IMR-90 (cell line): ENCODE measurements around the gene CAPN8. TPM values are rescaled to one million over a fixed set of nuclear protein-coding genes. Genes with fewer than 3 reads are reported as not detected.

Experiments used
- ATAC-seq: fragments of 200-7000 bp; cut with Tn5 transposase; 2 replicates; pipeline ENCODE4 v1.9.1; 2020; ENCODE audit warnings: low read depth, mild to moderate bottlenecking, moderate library complexity
- BruUV-seq: library from RNA; stranded (reverse); fragments of 400-500 nt; replicated peaks from 2 replicates; lab custom pipeline; 2021; lab: Mats Ljungman, UMichigan
- CTCF ChIA-PET: fragments of 300-600 bp; formaldehyde crosslinking; extraction: SDS; loops from one replicate; lab custom pipeline; 2021; ENCODE audit warnings: antibody characterized with exemption; lab: Yijun Ruan, JAX
- POLR2A ChIA-PET: fragments of 300-600 bp; sonication (Branson Sonifier 250); formaldehyde crosslinking; loops from one replicate; lab custom pipeline; 2022; ENCODE audit warnings: antibody characterized with exemption; ENCODE audit not compliant: unreplicated experiment; lab: Charles Lee
- DNase-seq: peaks from one replicate; pipeline ENCODE4 v3.0.0; 2013
- H2AFZ ChIP-seq: replicated peaks from 2 replicates; pipeline ENCODE3; 2013; ENCODE audit warnings: low read length, mild to moderate bottlenecking; ENCODE audit not compliant: poor library complexity
- H2AK5ac ChIP-seq: 2 replicates; pipeline ENCODE4 v1.6.1; 2013; ENCODE audit warnings: low read depth, low read length, inconsistent platforms
- H2AK9ac ChIP-seq: replicated peaks from 2 replicates; pipeline ENCODE3; 2013; ENCODE audit warnings: mild to moderate bottlenecking, low read depth, low read length, moderate library complexity; ENCODE audit not compliant: poor library complexity
- H2BK120ac ChIP-seq: 2 replicates; pipeline ENCODE4 v1.6.1; 2013; ENCODE audit warnings: low read depth, low read length, inconsistent platforms
- H2BK15ac ChIP-seq: 3 replicates; pipeline ENCODE4 v1.6.1; 2013; ENCODE audit warnings: low read depth, low read length, inconsistent platforms
- H2BK20ac ChIP-seq: 2 replicates; pipeline ENCODE4 v1.6.1; 2013; ENCODE audit warnings: low read depth, mild to moderate bottlenecking, inconsistent platforms, low read length, moderate library complexity
- H2BK5ac ChIP-seq: 2 replicates; pipeline ENCODE4 v1.6.1; 2013; ENCODE audit warnings: mild to moderate bottlenecking, low read depth, low read length, inconsistent platforms; ENCODE audit not compliant: poor library complexity, severe bottlenecking
- H3K14ac ChIP-seq: replicated peaks from 2 replicates; pipeline ENCODE4 v1.6.1; 2013; ENCODE audit warnings: low read depth, low read length, inconsistent platforms
- H3K18ac ChIP-seq: 2 replicates; pipeline ENCODE4 v1.6.1; 2013; ENCODE audit warnings: low read depth, low read length, control low read depth
- H3K23ac ChIP-seq: 2 replicates; pipeline ENCODE4 v1.6.1; 2013; ENCODE audit warnings: low read depth, low read length, inconsistent platforms
- H3K27ac ChIP-seq: 2 replicates; pipeline ENCODE4 v1.5.1; 2013; ENCODE audit warnings: mild to moderate bottlenecking, control low read depth, low read length; ENCODE audit not compliant: insufficient read depth
- H3K27me3 ChIP-seq: 2 replicates; pipeline ENCODE4 v1.6.1; 2013; ENCODE audit warnings: low read length; ENCODE audit not compliant: control insufficient read depth, insufficient read depth
- H3K36me3 ChIP-seq: 2 replicates; pipeline ENCODE4 v1.6.1; 2013; ENCODE audit warnings: low read length, mixed read lengths; ENCODE audit not compliant: control insufficient read depth, insufficient read depth
- H3K4ac ChIP-seq: 2 replicates; pipeline ENCODE4 v1.6.1; 2013; ENCODE audit warnings: low read depth, low read length, inconsistent platforms
- H3K4me1 ChIP-seq: 2 replicates; pipeline ENCODE4 v1.6.1; 2013; ENCODE audit warnings: low read length, mixed read lengths; ENCODE audit not compliant: control insufficient read depth, insufficient read depth
- H3K4me2 ChIP-seq: 2 replicates; pipeline ENCODE4 v1.6.1; 2013; ENCODE audit warnings: low read depth, mild to moderate bottlenecking, control low read depth, low read length, moderate library complexity
- H3K4me3 ChIP-seq: 2 replicates; pipeline ENCODE4 v1.5.1; 2013; ENCODE audit warnings: low read depth, mild to moderate bottlenecking, control low read depth, low read length, moderate library complexity; ENCODE audit not compliant: insufficient read depth
- H3K56ac ChIP-seq: 2 replicates; pipeline ENCODE4 v1.6.1; 2013; ENCODE audit warnings: low read length, inconsistent platforms; ENCODE audit not compliant: insufficient read depth; ENCODE audit errors: extremely low read depth
- H3K79me1 ChIP-seq, 2 experiments: 2 replicates each; pipeline ENCODE4 v1.6.1; 2013; ENCODE audit warnings: low read length in 2 of 2, inconsistent platforms in 1 of 2, low read depth in 1 of 2
- H3K9ac ChIP-seq: 2 replicates; pipeline ENCODE4 v1.6.1; 2013; ENCODE audit warnings: low read depth, low read length, control low read depth
- H3K9me1 ChIP-seq: 2 replicates; pipeline ENCODE4 v1.6.1; 2013; ENCODE audit warnings: low read length, inconsistent platforms; ENCODE audit not compliant: insufficient read depth
- H3K9me3 ChIP-seq: 2 replicates; pipeline ENCODE4 v1.6.1; 2013; ENCODE audit warnings: low read length; ENCODE audit not compliant: control insufficient read depth, insufficient read depth
- H4K20me1 ChIP-seq: 2 replicates; pipeline ENCODE4 v1.6.1; 2013; ENCODE audit warnings: low read length, inconsistent platforms; ENCODE audit not compliant: insufficient read depth
- H4K5ac ChIP-seq: 2 replicates; pipeline ENCODE4 v1.6.1; 2013; ENCODE audit warnings: mild to moderate bottlenecking, low read depth, low read length, control low read depth
- H4K8ac ChIP-seq, 2 experiments: 2 replicates each; pipeline ENCODE4 v1.6.1; 2013; ENCODE audit warnings: low read depth in 2 of 2, low read length in 2 of 2, control low read depth in 1 of 2, inconsistent platforms in 1 of 2
- H4K91ac ChIP-seq: 2 replicates; pipeline ENCODE4 v1.6.1; 2013; ENCODE audit warnings: low read depth, low read length, inconsistent platforms; ENCODE audit not compliant: insufficient read depth
- BHLHE40 ChIP-seq: fragments of 150-350 bp; IDR thresholded peaks from 2 replicates; pipeline ENCODE4 v1.6.1; 2016; ENCODE audit warnings: mild to moderate bottlenecking, low read depth, low read length
- CEBPB ChIP-seq: IDR thresholded peaks from 2 replicates; pipeline ENCODE4 v1.6.1; 2012; ENCODE audit warnings: low read depth, low read length, improper control_type of control experiment
- CHD1 ChIP-seq: IDR thresholded peaks from 2 replicates; pipeline ENCODE4 v1.6.1; 2012; ENCODE audit warnings: low read depth, low read length, improper control_type of control experiment
- CTCF ChIP-seq: conservative IDR thresholded peaks from 2 replicates; pipeline ENCODE4 v1.5.1; 2012; ENCODE audit warnings: mild to moderate bottlenecking, low read depth, low read length, improper control_type of control experiment
- ELK1 ChIP-seq: fragments of 150-350 bp; IDR thresholded peaks from 2 replicates; pipeline ENCODE4 v1.6.1; 2016; ENCODE audit warnings: low read depth, mild to moderate bottlenecking, low read length, moderate library complexity, borderline replicate concordance
- MAFK ChIP-seq: IDR thresholded peaks from 2 replicates; pipeline ENCODE4 v1.6.1; 2012; ENCODE audit warnings: low read depth, low read length, improper control_type of control experiment
- MAZ ChIP-seq: IDR thresholded peaks from 2 replicates; pipeline ENCODE4 v1.6.1; 2012; ENCODE audit warnings: low read depth, mild to moderate bottlenecking, low read length, improper control_type of control experiment, moderate library complexity, borderline replicate concordance
- MXI1 ChIP-seq: IDR thresholded peaks from 2 replicates; pipeline ENCODE4 v1.6.1; 2012; ENCODE audit warnings: low read depth, mild to moderate bottlenecking, low read length, moderate library complexity, borderline replicate concordance
- POLR2A ChIP-seq: IDR thresholded peaks from 2 replicates; pipeline ENCODE4 v1.6.1; 2012; ENCODE audit warnings: mild to moderate bottlenecking, low read depth, low read length
- RAD21 ChIP-seq: IDR thresholded peaks from 2 replicates; pipeline ENCODE4 v1.6.1; 2012; ENCODE audit warnings: low read length, improper control_type of control experiment
- RCOR1 ChIP-seq: IDR thresholded peaks from 2 replicates; pipeline ENCODE4 v1.6.1; 2012; ENCODE audit warnings: mild to moderate bottlenecking, low read length, improper control_type of control experiment; ENCODE audit not compliant: insufficient replicate concordance
- RFX5 ChIP-seq: IDR thresholded peaks from 2 replicates; pipeline ENCODE4 v1.8.0; 2012; ENCODE audit warnings: low read depth, mild to moderate bottlenecking, low read length, moderate library complexity
- SMC3 ChIP-seq: fragments of 150-350 bp; IDR thresholded peaks from 2 replicates; pipeline ENCODE4 v1.6.1; 2016; ENCODE audit warnings: low read depth, mild to moderate bottlenecking, antibody characterized with exemption, low read length, moderate library complexity
- USF2 ChIP-seq: fragments of 150-350 bp; IDR thresholded peaks from 2 replicates; pipeline ENCODE4 v1.6.1; 2017; ENCODE audit warnings: mild to moderate bottlenecking, antibody characterized with exemption, low read length, low read depth
- WGBS, 2 experiments: methylation state at CpG; one replicate each; pipeline versions ENCODE4 v1.1.5 to v1.1.7; 2013; ENCODE audit warnings: missing lambda C conversion rate in 2 of 2; ENCODE audit not compliant: insufficient read length in 1 of 2; ENCODE audit errors: extremely low coverage in 2 of 2; 5-methylcytosine and 5-hydroxymethylcytosine counted together
- dilution Hi-C: fragments of 300-500 bp; cut with HindIII; formaldehyde crosslinking; loops from one replicate; pipeline ENCODE4 v1.14.3; 2018; ENCODE audit warnings: low sequenced_read_pairs; ENCODE audit not compliant: unreplicated experiment
- in situ Hi-C: fragments of 300-500 bp; cut with MboI; formaldehyde crosslinking; loops from 3 replicates; pipeline ENCODE4 v1.14.3; 2019; ENCODE audit warnings: low sequenced_read_pairs, inconsistent platforms, mixed read lengths
- intact Hi-C: fragments of 100-400 bp; cut with micrococcal nuclease; formaldehyde crosslinking; loops from 2 replicates; pipeline ENCODE4 v1.10.0; 2022
- polyA plus RNA-seq, 3 experiments: library from polyadenylated mRNA; depleted of rRNA; stranded (reverse); fragments of >200 nt; gene quantifications; 2 replicates each; pipeline ENCODE4 v1.2.3, GENCODE V29; 2012; ENCODE audit warnings: low replicate concordance in 1 of 3
- total RNA-seq: library from RNA; depleted of rRNA; stranded (reverse); fragments of >200 nt; gene quantifications from 2 replicates; pipeline ENCODE4 v1.2.3, GENCODE V29; 2012

The CAPN8 gene
- total and polyA plus RNA-seq, 2 of the 4 experiments (the other 2 are of a cell fraction) = not detected

GRCh38 chr1:223662943-223663342, 2.6 kb downstream of the CAPN8 start:
- dilution Hi-C loops = no loop called here

More at GRCh38 chr1:223662943-223663342, 2.6 kb downstream of the CAPN8 start:
- Histone ChIP-seq H4K5ac (no peak overlapping the region), H3K27me3 (peaks cover 11% of the 10 kb centered on the region), H3K9me3 (no peaks in the 10 kb centered on the region), H2AFZ (no peak overlapping the region), H3K18ac (no peak overlapping the region), H2AK9ac (no peak overlapping the region), H3K27ac (no peak overlapping the region), H3K4me2 (no peak overlapping the region), H2BK120ac (no peak overlapping the region), H4K8ac (no peak overlapping the region), H3K23ac (no peak overlapping the region), H2BK5ac (no peak overlapping the region), H3K9ac (no peak overlapping the region), H4K20me1 (no peaks in the 10 kb centered on the region), H4K91ac (no peak overlapping the region), H3K4ac (no peak overlapping the region), H3K79me1 (no peaks in the 10 kb centered on the region), H3K14ac (no peak overlapping the region), H3K36me3 (no peaks in the 10 kb centered on the region), H2AK5ac (no peak overlapping the region), H2BK20ac (no peak overlapping the region), H3K56ac (no peak overlapping the region), H3K4me3 (no peak overlapping the region), H3K9me1 (no peaks in the 10 kb centered on the region), H2BK15ac (no peak overlapping the region), H3K4me1 (no peaks in the 10 kb centered on the region)
- BruUV-seq = no TSS peak
- 100% methylated on average over 1 of the region's 5 CpGs; no CpG with 5 or more reads in 1 of the 2 experiments for WGBS, 2 experiments
- TF ChIP-seq MXI1 (no peak), ELK1 (no peak), RCOR1 (no peak), CEBPB (no peak), CTCF (no peak), USF2 (no peak), MAZ (no peak), POLR2A (no peak), MAFK (no peak), BHLHE40 (no peak), RAD21 (no peak), RFX5 (no peak), CHD1 (no peak), SMC3 (no peak)
- CTCF ChIA-PET = interaction anchor here (0.7 kb wide), 1 partner anchor 10 kb away, joined by 3 read pairs; no protein-coding TSS in a partner anchor
- DNase-seq (no peak), ATAC-seq (no peak)
- intact Hi-C loops = no loop called here
- POLR2A ChIA-PET = no interaction called here
- in situ Hi-C loops = no loop called here
